Measurements from ENCODE around the gene LAMP5. TPM values are rescaled to one million over a fixed set of nuclear protein-coding genes. Genes with fewer than 3 reads are reported as not detected.
A peak's percentile ranks its signal among the peaks of the same experiment; 100 is the strongest.

LAMP5 gene
- total RNA-seq, 1 donor, result under 0.01 TPM

GRCh38 chr20:9499126-9499899 is 15.1 kb upstream of the LAMP5 start:
- no peak for DNase-seq (ENCODE audit: low read depth in 2 of 3, low spot score in 2 of 3)

DNA sequence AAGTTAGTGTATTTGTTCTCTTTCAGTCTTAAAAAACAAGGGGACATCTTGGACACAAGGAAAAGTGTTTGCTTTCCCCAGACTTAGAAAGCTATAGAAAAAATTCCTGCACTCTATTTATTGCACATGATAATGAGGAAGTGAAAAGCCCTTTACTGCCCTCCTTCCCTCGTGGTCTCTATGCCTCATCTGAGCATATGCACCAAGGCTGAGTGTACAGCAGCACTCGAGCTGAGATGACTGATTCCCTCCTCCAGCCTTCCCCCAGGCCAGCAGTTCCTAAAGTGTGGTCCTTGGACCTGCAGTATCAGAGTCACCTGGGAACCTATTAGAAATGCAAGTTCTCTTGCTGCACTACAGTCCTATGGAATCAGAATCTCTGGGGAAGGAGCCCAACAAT is 14.3 kb upstream of the LAMP5 start:
- no peak for DNase-seq (ENCODE audit: low read depth in 2 of 3, low spot score in 2 of 3)

DNA sequence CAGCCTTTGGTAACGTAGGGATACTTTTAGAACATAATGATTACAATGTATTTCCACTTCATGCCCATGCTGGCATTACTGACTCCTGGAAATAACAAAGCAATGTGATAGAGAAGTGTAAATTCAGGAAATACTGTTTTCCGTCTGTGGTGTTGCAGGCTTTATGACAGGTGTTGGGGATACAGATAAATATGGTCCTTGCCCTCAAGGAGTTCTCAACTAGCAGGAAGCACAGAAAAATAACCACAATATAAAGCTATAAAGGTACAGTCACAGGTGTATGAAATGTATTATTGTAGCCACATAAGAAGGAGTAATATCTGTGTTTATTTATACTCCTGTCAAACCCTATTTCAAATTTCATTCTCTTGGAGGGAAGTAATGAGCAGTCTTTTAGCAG is 12.9 kb upstream of the LAMP5 start:
- DNase-seq (ENCODE audit: low read depth in 2 of 3, low spot score in 2 of 3), result no peak

- DNase-seq (ENCODE audit: low read depth in 2 of 3, low spot score in 2 of 3), result peak in 2 of 3 donors; percentile 58 to 77
These were observed 10.7 kb upstream of the LAMP5 start for GRCh38 chr20:9503526-9504245.

GRCh38 chr20:9506280-9506821 is 8.0 kb upstream of the LAMP5 start:
- DNase-seq (ENCODE audit: low read depth in 2 of 3, low spot score in 2 of 3), result no peak

DNA sequence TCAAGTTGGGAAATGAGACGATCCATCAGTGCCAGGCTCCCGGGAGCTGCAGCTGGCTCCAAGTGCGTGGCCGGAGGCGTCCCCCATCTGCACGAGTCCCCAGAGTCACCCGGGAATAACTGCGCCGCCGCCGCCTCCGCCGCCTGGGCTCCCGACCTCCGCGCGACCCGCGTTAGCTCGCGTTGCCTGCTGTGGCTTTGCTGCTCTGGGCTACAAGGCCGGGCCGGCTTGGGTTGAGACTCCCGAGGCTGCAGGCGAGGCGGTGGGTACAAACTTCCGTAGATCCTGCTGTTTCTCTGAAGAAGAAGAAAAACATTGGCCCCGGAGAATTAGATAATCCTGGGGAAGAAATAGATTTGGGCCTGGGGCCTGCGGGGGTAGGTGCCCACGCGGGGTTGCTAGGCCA is 7.4 kb upstream of the LAMP5 start:
- no peak for DNase-seq (ENCODE audit: low read depth in 2 of 3, low spot score in 2 of 3)

- no peak for DNase-seq (ENCODE audit: low read depth in 2 of 3, low spot score in 2 of 3)
These were observed 6.7 kb upstream of the LAMP5 start for GRCh38 chr20:9507544-9508239.

DNA sequence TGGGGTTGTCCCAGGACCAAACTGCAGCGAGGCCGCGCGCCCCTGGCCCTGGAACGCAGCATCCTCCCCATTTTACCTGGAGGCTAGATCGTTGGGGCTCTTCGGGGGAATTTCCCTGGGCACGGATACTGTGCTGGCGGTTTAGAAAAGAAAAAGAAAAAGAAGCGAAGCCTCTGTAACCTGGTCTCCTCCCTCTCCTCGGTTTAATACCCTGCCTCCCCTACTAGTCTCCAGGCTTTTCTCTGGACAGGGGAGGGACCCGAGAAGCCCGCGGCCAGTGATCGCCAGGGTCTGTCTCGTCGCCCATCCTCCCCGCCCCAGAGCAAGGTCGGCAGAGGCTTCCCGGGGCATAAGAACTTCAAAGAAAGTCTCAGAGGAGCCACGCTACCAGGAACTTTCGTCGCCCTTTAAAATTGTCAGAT is 6.1 kb upstream of the LAMP5 start:
- DNase-seq (ENCODE audit: low read depth in 2 of 3, low spot score in 2 of 3), result no peak

- no peak for DNase-seq (ENCODE audit: low read depth in 2 of 3, low spot score in 2 of 3)
These were observed 5.7 kb upstream of the LAMP5 start for GRCh38 chr20:9508696-9509178.

DNA sequence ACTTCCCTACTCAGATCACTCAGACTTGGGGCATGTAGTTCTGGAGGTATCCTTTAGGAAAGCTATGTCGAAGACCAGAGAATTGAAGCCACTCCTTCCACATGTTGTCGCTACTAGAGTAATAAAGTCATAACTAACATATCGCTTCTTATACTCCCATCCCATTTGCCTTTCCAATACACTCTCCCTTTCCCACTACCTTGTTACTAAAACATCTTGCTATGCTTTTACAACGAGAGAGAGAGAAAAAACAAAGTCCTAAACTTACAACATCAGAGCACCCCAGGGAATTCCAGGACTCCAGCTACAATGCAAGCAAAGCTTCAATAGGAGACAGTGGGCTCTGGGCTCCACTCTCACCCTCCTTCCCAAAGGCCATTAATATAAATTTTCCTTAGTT is 5.1 kb upstream of the LAMP5 start:
- DNase-seq (ENCODE audit: low read depth in 2 of 3, low spot score in 2 of 3), result no peak

DNA sequence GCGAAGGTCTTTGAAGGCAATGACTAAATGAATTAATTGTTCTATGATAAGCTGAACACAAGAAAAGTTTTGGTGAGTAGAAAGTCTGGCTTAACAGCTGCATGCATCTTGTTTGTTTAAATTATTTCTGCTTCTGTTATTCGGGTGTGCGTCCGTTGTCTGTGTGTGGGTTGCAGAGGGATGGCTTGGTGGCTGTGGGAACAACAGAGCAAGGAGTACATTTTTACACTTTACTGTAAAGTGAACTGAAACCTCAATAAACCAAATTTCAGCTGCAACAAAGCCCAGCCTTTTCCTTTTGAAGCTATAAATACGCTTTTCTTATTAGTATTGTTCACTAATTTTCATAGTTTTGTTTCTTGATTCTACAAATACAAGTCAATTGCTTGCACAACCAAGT is 3.5 kb upstream of the LAMP5 start:
- no peak for DNase-seq (ENCODE audit: low read depth in 2 of 3, low spot score in 2 of 3)

DNA sequence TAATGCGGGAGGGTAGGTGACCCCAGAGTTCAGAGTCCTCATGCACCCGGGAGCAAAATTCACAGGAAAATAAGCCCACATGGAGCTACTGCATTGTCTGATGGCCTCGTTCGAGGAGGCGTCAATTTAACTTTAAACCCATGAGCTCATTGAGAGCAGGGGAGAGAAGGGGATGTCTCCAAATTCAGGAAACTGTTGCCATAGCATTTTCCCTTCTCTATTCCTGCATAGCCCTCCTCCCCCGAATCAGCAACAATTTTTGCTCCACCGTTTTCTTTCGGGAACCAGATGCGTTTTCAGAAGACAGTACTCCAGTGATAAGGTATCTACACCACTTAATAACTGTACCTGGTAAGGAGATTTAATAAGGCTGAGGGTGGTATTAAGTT is 324 bp upstream of the LAMP5 start:
- DNase-seq (ENCODE audit: low read depth in 2 of 3, low spot score in 2 of 3), result no peak

DNA sequence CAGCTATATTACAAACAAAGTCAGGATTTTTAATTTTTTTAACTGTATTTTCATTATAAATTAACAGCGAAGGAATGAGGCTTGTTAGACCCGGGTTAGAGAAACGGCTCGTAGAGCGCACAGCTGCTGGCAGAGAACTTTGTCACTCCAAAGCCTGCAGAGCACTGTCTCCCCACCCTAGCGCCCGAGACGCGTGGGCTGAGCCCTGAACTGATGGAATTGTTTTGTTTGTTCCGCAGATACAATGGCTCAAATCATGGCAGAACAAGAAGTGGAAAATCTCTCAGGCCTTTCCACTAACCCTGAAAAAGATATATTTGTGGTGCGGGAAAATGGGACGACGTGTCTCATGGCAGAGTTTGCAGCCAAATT is 810 bp downstream of the LAMP5 start:
- no peak for DNase-seq (ENCODE audit: low read depth in 2 of 3, low spot score in 2 of 3)

GRCh38 chr20:9515741-9516233 is 1.4 kb downstream of the LAMP5 start:
- no peak for DNase-seq (ENCODE audit: low read depth in 2 of 3, low spot score in 2 of 3)

GRCh38 chr20:9516234-9516871 is 2.0 kb downstream of the LAMP5 start:
- no peak for DNase-seq (ENCODE audit: low read depth in 2 of 3, low spot score in 2 of 3)

GRCh38 chr20:9517297-9518162 is 3.1 kb downstream of the LAMP5 start:
- DNase-seq (ENCODE audit: low read depth in 2 of 3, low spot score in 2 of 3), result no peak

GRCh38 chr20:9518576-9519175 is 4.3 kb downstream of the LAMP5 start:
- DNase-seq (ENCODE audit: low read depth in 2 of 3, low spot score in 2 of 3), result no peak

- no peak for DNase-seq (ENCODE audit: low read depth in 2 of 3, low spot score in 2 of 3)
These were observed 5.7 kb downstream of the LAMP5 start for GRCh38 chr20:9520086-9520485.

GRCh38 chr20:9523636-9524035 is 9.2 kb downstream of the LAMP5 start:
- no peak for DNase-seq (ENCODE audit: low read depth in 2 of 3, low spot score in 2 of 3)

Data from hematopoietic multipotent progenitor cell (in vitro differentiated cells).